ENCODE data around the gene TBX10. TPM values are rescaled to one million over a fixed set of nuclear protein-coding genes. Genes with fewer than 3 reads are reported as not detected.
A peak's percentile ranks its signal among the peaks of the same experiment; 100 is the strongest.

The TBX10 gene
- total RNA-seq, 1 donor from 2014 or later: not detected

DNA sequence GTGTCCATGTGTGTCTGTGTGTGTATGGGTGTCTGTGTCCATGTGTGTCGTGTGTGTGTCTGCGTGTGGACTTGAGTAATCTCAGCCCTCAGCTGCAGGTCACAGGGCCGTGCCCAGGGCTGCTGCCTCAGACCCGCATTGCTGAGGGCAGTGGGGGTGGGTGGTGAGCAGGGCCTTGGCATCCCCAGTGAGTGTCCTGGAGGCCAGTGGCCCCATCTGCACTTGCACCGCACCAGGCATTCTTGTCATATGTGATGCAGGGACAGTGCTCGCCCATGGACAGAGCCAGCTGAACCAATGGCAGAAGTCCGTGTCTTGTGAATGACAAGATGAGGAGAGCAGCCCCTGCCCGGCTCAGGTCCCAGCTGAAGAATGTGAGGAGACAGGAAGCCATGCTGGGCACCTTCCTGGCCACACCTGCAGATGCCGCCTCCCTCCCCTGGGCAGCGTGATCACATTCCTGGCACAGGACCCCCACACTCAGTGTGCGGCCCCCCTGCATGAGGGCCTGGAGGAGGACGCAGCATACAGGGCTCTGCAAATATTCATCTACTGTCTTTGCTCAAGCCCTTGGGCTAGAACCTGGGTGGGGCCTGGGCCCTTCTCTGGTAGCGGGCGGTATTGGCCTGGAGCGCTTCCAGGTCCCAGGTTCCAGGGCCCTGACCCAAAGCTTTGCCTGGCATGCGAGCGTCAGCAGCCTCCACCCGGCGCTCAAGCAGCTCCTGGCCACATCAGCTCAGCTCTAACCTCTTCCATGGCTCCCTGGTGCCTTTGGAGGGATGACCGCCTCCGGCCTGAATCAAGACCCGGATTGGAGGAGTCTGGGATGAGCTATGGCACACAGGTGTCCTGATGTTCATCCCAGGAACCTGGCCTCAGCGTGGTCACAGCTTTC, 31.0 kb upstream of the TBX10 start:
- Mint-ChIP-seq H3K27ac (no peak overlapping the region), H3K9me3 (no peaks in the 10 kb centered on the region), H3K27me3 (ENCODE audit: low read depth) (no peaks in the 10 kb centered on the region), H3K36me3 (no peaks in the 10 kb centered on the region), H3K4me1 (peaks cover 24% of the 10 kb centered on the region), H3K4me3 (no peak overlapping the region)
- TF ChIP-seq, protein P1, sequence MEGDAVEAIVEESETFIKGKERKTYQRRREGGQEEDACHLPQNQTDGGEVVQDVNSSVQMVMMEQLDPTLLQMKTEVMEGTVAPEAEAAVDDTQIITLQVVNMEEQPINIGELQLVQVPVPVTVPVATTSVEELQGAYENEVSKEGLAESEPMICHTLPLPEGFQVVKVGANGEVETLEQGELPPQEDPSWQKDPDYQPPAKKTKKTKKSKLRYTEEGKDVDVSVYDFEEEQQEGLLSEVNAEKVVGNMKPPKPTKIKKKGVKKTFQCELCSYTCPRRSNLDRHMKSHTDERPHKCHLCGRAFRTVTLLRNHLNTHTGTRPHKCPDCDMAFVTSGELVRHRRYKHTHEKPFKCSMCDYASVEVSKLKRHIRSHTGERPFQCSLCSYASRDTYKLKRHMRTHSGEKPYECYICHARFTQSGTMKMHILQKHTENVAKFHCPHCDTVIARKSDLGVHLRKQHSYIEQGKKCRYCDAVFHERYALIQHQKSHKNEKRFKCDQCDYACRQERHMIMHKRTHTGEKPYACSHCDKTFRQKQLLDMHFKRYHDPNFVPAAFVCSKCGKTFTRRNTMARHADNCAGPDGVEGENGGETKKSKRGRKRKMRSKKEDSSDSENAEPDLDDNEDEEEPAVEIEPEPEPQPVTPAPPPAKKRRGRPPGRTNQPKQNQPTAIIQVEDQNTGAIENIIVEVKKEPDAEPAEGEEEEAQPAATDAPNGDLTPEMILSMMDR (IDR thresholded peaks at IDR 0.05; ENCODE audit: unreplicated experiment): no peak
- DNase-seq (ENCODE audit: low spot score in 2 of 2, unreplicated experiment in 2 of 2): no peak

DNA sequence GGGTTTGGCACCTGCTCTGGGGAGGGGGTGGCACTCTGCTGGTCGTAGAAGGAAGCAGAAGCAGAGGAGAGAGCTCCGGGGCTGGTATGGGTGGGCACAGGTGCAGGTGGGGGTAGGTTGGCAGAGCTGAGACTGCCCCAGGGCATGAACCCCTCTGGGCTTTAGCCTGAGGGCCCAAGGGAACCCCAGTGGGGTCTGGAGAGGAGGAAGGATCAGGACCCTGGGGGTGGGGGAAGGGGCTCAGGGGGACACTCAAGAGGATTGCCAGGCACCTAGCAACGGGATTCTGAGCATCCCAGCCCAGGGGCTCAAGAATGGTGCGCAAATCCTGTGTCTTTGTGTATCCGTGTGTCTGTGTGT, 28.6 kb upstream of the TBX10 start:
- no peaks in the 10 kb centered on the region for H3K36me3 Mint-ChIP-seq
- no peaks in the 10 kb centered on the region for H3K4me1 Mint-ChIP-seq
- no peaks in the 10 kb centered on the region for H3K9me3 Mint-ChIP-seq
- TF ChIP-seq, protein P1 (IDR thresholded peaks at IDR 0.05; ENCODE audit: unreplicated experiment): no peak
- H3K27me3 Mint-ChIP-seq (ENCODE audit: low read depth): no peaks in the 10 kb centered on the region
- no peak overlapping the region for H3K4me3 Mint-ChIP-seq
- no peak overlapping the region for H3K27ac Mint-ChIP-seq
- DNase-seq (ENCODE audit: low spot score in 2 of 2, unreplicated experiment in 2 of 2): no peak

DNA sequence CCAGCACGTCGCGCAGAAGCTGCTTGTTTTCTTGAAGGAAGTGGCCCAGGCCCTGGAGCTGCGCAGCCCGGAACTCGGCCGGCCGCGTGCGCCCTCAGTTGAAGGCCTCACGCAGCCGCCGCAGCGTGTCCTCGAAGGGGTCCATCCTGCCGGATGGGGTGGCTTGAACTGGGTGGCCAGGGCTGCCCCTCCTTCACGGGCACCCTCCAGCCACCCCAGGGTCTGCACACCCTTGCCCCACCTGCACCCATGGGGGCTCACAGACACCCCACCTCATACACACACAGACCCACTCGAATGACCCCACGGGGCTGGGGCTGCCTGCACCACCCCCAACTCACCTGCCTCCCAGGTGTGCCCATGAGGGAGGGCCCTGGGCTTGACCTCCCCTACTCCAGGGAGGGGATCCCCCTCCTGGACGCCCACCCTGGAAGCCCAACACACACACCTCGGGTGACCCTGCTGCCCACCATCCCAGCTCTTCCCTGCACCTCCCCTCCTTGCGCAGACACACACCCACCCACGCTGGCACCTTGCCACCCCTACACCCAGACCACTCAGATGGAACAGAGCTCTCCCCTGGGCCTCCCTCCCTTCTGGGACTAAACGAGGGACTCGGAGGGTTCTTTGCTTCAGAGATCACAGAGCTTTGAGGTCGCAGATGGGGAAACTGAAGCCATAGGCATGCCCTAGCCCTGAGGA, 28.1 kb upstream of the TBX10 start:
- TF ChIP-seq, protein P1 (IDR thresholded peaks at IDR 0.05; ENCODE audit: unreplicated experiment): no peak
- Mint-ChIP-seq H3K36me3 (no peaks in the 10 kb centered on the region), H3K27ac (no peak overlapping the region), H3K9me3 (no peaks in the 10 kb centered on the region), H3K4me1 (no peaks in the 10 kb centered on the region), H3K4me3 (no peak overlapping the region), H3K27me3 (ENCODE audit: low read depth) (no peaks in the 10 kb centered on the region)
- DNase-seq (ENCODE audit: low spot score in 2 of 2, unreplicated experiment in 2 of 2): peak in 1 of 2 experiments; percentile 37

DNA sequence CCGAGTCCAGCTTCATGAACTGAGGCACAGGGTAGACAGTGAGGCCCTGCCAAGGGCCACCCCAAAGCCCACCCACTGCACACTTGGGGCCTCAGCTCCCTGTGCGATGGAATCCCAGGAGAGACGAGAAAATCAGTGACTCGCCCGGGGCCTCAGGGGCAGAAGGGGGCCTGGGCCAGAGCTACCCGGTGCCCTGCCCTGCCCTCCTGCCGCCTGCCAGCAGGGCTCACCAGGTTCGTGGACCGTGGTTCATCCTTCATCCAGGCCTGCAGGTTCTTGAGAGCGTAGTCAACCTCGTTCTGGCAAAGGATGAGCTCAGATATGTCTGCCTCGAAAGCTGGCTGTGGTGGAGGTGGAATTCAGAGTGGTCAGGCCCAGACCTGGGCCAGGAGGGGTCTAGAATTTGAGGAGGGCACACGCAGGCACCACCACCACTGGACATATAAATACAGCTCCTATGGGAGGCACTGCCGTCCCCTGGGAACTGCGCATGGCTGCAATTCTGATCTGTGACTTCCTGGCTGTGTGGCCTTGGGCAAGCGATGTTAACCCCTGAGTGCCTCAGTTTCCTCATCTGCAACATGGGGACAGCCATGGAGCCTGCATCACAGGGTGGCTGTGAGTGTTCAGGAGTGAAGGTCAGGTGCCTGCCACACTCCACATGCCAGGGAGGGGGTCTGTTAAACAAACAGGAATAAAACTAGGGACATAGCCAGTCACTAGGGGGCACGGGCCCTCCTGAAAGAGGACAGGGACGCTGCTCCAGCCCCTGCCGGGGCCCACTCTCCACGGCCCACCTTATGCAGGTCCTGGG, 27.3 kb upstream of the TBX10 start:
- H3K4me1 Mint-ChIP-seq: no peaks in the 10 kb centered on the region
- DNase-seq (ENCODE audit: low spot score in 2 of 2, unreplicated experiment in 2 of 2): no peak
- H3K36me3 Mint-ChIP-seq: no peaks in the 10 kb centered on the region
- no peaks in the 10 kb centered on the region for H3K27me3 Mint-ChIP-seq (ENCODE audit: low read depth)
- no peaks in the 10 kb centered on the region for H3K9me3 Mint-ChIP-seq
- no peak overlapping the region for H3K27ac Mint-ChIP-seq
- TF ChIP-seq, protein P1 (IDR thresholded peaks at IDR 0.05; ENCODE audit: unreplicated experiment): no peak
- no peak overlapping the region for H3K4me3 Mint-ChIP-seq

DNA sequence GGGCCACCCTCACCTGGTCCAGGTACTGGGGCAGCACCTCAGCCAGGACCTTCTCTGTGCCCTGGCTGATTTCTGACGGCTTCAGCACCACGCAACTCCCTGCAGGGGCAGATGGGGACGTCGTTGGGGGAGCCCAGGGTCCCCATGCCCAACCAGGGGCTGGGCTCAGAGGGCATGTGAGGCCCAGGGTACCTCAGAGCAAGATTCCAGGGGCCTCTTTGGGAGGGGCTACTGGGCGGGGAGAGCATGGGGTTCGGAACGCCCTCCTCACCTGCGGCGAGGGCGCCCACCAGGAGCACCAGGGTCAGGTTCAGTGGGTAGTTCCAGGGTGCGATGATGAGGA, 26.7 kb upstream of the TBX10 start:
- Mint-ChIP-seq H3K4me1 (no peaks in the 10 kb centered on the region), H3K36me3 (no peaks in the 10 kb centered on the region), H3K4me3 (no peak overlapping the region), H3K9me3 (no peaks in the 10 kb centered on the region), H3K27ac (no peak overlapping the region), H3K27me3 (ENCODE audit: low read depth) (no peaks in the 10 kb centered on the region)
- DNase-seq (ENCODE audit: low spot score in 2 of 2, unreplicated experiment in 2 of 2): no peak
- TF ChIP-seq, protein P1 (IDR thresholded peaks at IDR 0.05; ENCODE audit: unreplicated experiment): no peak

All from mesothelial cell of epicardium (in vitro differentiated cells).